ENCODE measurements around the gene KYAT1.

GRCh38 chr9:128845186-128845931, 36.4 kb downstream of the KYAT1 start:
- TF ChIP-seq CTCF (IDR thresholded peaks at IDR 0.05): no peak
- TF ChIP-seq POLR2A (IDR thresholded peaks at IDR 0.05): no peak
